ENCODE measurements around the gene CLK3. TPM values are rescaled to one million over a fixed set of nuclear protein-coding genes. Genes with fewer than 3 reads are reported as not detected.
"Not testable (repeated sequence)": the region's sequence is repeated elsewhere in the genome, so short reads cannot be mapped to it uniquely, and the experiment has no call there.

The CLK3 gene
- polyA plus RNA-seq, 4 donors, result 47.8 to 84.5 (median 67.0) TPM

DNA sequence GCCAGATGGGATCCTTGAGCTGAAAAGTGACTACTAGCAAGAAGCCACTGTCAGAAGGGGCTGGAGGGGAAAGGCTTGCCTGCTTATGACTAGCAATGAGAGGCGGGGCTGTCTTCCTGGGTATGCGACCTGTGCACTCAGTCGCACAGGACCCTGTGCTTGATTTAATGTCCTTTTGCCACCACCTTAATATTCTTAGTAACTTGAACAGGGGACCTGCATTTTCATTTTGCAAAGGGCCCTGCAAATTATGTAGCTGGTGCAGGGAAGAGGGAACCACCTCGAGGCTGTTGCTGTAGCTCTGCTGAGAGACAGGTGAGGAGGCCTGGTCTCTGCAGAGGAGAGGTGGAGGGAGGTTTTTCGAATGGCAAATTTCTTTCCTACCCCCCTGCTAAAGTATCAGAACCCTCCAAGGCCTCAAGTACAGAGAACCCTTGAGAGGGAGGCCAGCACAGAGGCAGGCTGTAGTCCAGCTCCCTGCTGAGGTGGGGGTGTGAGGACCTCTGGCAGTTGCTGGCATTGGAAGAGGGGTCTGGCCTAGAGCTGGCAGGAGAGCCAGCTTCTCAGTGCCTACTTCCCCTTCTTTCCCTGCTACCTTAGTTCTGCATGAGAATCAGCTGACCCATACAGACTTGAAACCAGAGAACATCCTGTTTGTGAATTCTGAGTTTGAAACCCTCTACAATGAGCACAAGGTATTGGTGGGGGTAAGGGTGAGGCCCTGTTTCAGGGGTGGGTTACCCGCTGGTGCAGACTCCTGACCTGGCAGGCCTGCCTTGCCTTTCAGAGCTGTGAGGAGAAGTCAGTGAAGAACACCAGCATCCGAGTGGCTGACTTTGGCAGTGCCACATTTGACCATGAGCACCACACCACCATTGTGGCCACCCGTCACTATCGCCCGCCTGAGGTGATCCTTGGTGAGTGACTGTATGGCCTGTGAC is 11.4 kb downstream of the CLK3 start:
- FAIRE-seq (no peak), DNase-seq (no peak)
- Histone ChIP-seq H3K27me3 (ENCODE audit: control insufficient read depth in 3 of 3, insufficient read depth in 3 of 3, low read length in 3 of 3) (no peaks in the 10 kb centered on the region), H3K36me3 (ENCODE audit: control insufficient read depth in 3 of 3, insufficient read depth in 2 of 3, low read depth in 1 of 3, low read length in 3 of 3) (peaks cover 34 to 100% (median 40%) of the 10 kb centered on the region in 3 donors), H3K4me3 (ENCODE audit: low read depth in 1 of 3, low read length in 3 of 3) (no peak overlapping the region), H3K9me3 (ENCODE audit: control insufficient read depth in 2 of 2, insufficient read depth in 1 of 2, low read depth in 1 of 2, low read length in 1 of 2) (no peaks in the 10 kb centered on the region), H3K27ac (ENCODE audit: low read depth in 1 of 3, low read length in 2 of 3) (no peak overlapping the region), H3K4me1 (ENCODE audit: control insufficient read depth in 3 of 3, insufficient read depth in 2 of 3, low read depth in 1 of 3, low read length in 2 of 3) (no peaks in the 10 kb centered on the region)
- WGBS, 3 donors, result 83 to 91% (median 84%) methylated on average over 10 of the region's 10 CpGs

GRCh38 chr15:74627766-74628165 is 12.1 kb downstream of the CLK3 start:
- no peak for DNase-seq
- H3K9me3 ChIP-seq (ENCODE audit: control insufficient read depth in 2 of 2, insufficient read depth in 1 of 2, low read depth in 1 of 2, low read length in 1 of 2), result no peaks in the 10 kb centered on the region
- H3K4me1 ChIP-seq (ENCODE audit: control insufficient read depth in 3 of 3, insufficient read depth in 2 of 3, low read depth in 1 of 3, low read length in 2 of 3), result no peaks in the 10 kb centered on the region
- 77 to 86% (median 84%) methylated on average over 5 of the region's 5 CpGs for WGBS, 3 donors
- H3K27ac ChIP-seq (ENCODE audit: low read depth in 1 of 3, low read length in 2 of 3), result no peak overlapping the region
- no peak for FAIRE-seq
- peaks cover 30 to 100% (median 40%) of the 10 kb centered on the region in 3 donors for H3K36me3 ChIP-seq (ENCODE audit: control insufficient read depth in 3 of 3, insufficient read depth in 2 of 3, low read depth in 1 of 3, low read length in 3 of 3)
- H3K4me3 ChIP-seq (ENCODE audit: low read depth in 1 of 3, low read length in 3 of 3), result no peak overlapping the region
- no peaks in the 10 kb centered on the region for H3K27me3 ChIP-seq (ENCODE audit: control insufficient read depth in 3 of 3, insufficient read depth in 3 of 3, low read length in 3 of 3)

- no peak for DNase-seq
- Histone ChIP-seq H3K4me1 (ENCODE audit: control insufficient read depth in 3 of 3, insufficient read depth in 2 of 3, low read depth in 1 of 3, low read length in 2 of 3) (no peaks in the 10 kb centered on the region), H3K4me3 (ENCODE audit: low read depth in 1 of 3, low read length in 3 of 3) (no peak overlapping the region), H3K9me3 (ENCODE audit: control insufficient read depth in 2 of 2, insufficient read depth in 1 of 2, low read depth in 1 of 2, low read length in 1 of 2) (no peaks in the 10 kb centered on the region), H3K27ac (ENCODE audit: low read depth in 1 of 3, low read length in 2 of 3) (no peak overlapping the region), H3K36me3 (ENCODE audit: control insufficient read depth in 3 of 3, insufficient read depth in 2 of 3, low read depth in 1 of 3, low read length in 3 of 3) (peaks cover 28 to 100% (median 38%) of the 10 kb centered on the region in 3 donors), H3K27me3 (ENCODE audit: control insufficient read depth in 3 of 3, insufficient read depth in 3 of 3, low read length in 3 of 3) (no peaks in the 10 kb centered on the region)
- 55 to 81% (median 72%) methylated on average over 3 of the region's 3 CpGs for WGBS, 3 donors
- FAIRE-seq, result no peak
Observed at GRCh38 chr15:74628199-74628598, 12.6 kb downstream of the CLK3 start.

DNA sequence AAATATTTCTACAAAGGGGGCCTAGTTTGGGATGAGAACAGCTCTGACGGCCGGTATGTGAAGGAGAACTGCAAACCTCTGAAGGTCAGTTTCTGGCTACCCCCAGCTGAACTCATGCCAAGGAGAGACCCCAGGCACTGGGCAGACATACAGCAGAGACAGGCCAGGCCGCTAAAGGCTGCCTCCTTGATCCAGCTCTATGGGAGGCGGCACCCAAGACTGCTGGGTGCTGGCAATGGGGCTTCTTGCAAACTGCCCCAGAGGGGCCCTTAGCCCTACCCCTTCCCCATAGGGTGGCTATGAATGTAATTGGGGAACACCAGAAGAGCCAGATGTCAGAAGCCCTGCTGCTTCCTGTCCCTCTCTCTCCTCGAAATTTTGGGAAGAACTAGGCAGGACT is 13.3 kb downstream of the CLK3 start:
- no peak for FAIRE-seq
- no peak overlapping the region for H3K27ac ChIP-seq (ENCODE audit: low read depth in 1 of 3, low read length in 2 of 3)

DNA sequence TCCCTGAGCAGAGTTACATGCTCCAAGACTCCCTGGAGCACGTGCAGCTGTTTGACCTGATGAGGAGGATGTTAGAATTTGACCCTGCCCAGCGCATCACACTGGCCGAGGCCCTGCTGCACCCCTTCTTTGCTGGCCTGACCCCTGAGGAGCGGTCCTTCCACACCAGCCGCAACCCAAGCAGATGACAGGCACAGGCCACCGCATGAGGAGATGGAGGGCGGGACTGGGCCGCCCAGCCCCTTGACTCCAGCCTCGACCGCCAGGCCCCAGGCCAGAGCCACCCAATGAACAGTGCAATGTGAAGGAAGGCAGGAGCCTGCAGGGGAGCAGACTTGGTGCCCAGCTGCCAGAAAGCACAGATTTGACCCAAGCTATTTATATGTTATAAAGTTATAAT is 14.1 kb downstream of the CLK3 start:
- H3K4me3 ChIP-seq (ENCODE audit: low read depth in 1 of 3, low read length in 3 of 3); H3K27ac ChIP-seq (ENCODE audit: low read depth in 1 of 3, low read length in 2 of 3); FAIRE-seq; DNase-seq; H3K27me3 ChIP-seq (ENCODE audit: control insufficient read depth in 3 of 3, insufficient read depth in 3 of 3, low read length in 3 of 3); H3K9me3 ChIP-seq (ENCODE audit: control insufficient read depth in 2 of 2, insufficient read depth in 1 of 2, low read depth in 1 of 2, low read length in 1 of 2); H3K4me1 ChIP-seq (ENCODE audit: control insufficient read depth in 3 of 3, insufficient read depth in 2 of 3, low read depth in 1 of 3, low read length in 2 of 3): not testable (repeated sequence)
- H3K36me3 ChIP-seq (ENCODE audit: control insufficient read depth in 3 of 3, insufficient read depth in 2 of 3, low read depth in 1 of 3, low read length in 3 of 3), result peaks cover 31 to 93% (median 34%) of the 10 kb centered on the region in 3 donors
- 83 to 85% (median 84%) methylated on average over 5 to 10 of the region's 10 CpGs for WGBS, 3 donors

More for the DNA sequence above, 13.3 kb downstream of the CLK3 start:
- H3K27me3 ChIP-seq (ENCODE audit: control insufficient read depth in 3 of 3, insufficient read depth in 3 of 3, low read length in 3 of 3), result no peaks in the 10 kb centered on the region
- peaks cover 29 to 98% (median 37%) of the 10 kb centered on the region in 3 donors for H3K36me3 ChIP-seq (ENCODE audit: control insufficient read depth in 3 of 3, insufficient read depth in 2 of 3, low read depth in 1 of 3, low read length in 3 of 3)
- WGBS, 3 donors, result 65 to 81% (median 79%) methylated on average over 5 of the region's 5 CpGs
- H3K9me3 ChIP-seq (ENCODE audit: control insufficient read depth in 2 of 2, insufficient read depth in 1 of 2, low read depth in 1 of 2, low read length in 1 of 2), result no peaks in the 10 kb centered on the region
- H3K4me1 ChIP-seq (ENCODE audit: control insufficient read depth in 3 of 3, insufficient read depth in 2 of 3, low read depth in 1 of 3, low read length in 2 of 3), result no peaks in the 10 kb centered on the region
- H3K4me3 ChIP-seq (ENCODE audit: low read depth in 1 of 3, low read length in 3 of 3), result no peak overlapping the region
- DNase-seq, result no peak

DNA sequence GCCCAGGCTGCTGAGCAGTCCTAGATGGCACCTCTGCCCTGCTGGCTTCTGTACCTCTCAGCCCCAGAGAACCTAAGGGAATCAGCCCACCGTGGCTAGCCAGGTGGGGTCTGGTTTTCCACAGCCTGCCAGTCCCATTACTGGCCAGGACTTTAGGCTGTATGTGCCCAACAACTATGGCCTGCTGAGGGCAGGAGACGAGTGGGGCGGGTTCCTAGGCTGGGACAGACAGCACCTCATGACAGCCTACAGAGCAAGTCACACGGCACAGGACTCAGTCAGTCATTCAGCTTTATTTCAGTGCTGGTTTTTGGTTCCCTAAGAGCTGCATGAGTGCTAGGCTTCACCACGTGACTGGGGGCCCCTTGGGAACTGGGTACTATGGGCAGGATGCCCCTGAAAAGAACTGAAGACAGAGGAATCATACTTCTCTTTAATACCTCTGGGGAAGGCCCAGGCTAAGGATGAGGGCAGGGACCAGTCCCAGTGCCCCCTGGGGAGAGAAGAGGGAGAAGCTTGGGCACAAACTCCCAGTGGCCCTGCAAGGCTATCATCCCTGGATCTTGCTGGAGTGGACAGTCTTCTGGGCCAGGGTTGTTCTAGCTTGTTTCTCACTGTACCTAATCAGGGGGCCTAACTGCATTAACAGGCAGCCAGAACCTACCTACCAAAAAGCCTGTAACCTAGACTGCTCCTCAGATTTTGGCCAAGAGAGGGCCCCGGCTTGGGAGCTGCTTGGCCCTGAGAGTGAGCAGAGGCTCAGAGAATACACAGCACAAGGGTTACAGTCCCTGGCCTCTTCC is 14.8 kb downstream of the CLK3 start:
- H3K4me3 ChIP-seq (ENCODE audit: low read depth in 1 of 3, low read length in 3 of 3), result no peak overlapping the region
- DNase-seq (no peak), FAIRE-seq (no peak)
- WGBS, 3 donors, result 79 to 86% (median 79%) methylated on average over 6 of the region's 6 CpGs
- no peaks in the 10 kb centered on the region for H3K27me3 ChIP-seq (ENCODE audit: control insufficient read depth in 3 of 3, insufficient read depth in 3 of 3, low read length in 3 of 3)
- H3K9me3 ChIP-seq (ENCODE audit: control insufficient read depth in 2 of 2, insufficient read depth in 1 of 2, low read depth in 1 of 2, low read length in 1 of 2), result no peaks in the 10 kb centered on the region
- peaks cover 27 to 90% (median 28%) of the 10 kb centered on the region in 3 donors for H3K36me3 ChIP-seq (ENCODE audit: control insufficient read depth in 3 of 3, insufficient read depth in 2 of 3, low read depth in 1 of 3, low read length in 3 of 3)
- no peak overlapping the region for H3K27ac ChIP-seq (ENCODE audit: low read depth in 1 of 3, low read length in 2 of 3)
- H3K4me1 ChIP-seq (ENCODE audit: control insufficient read depth in 3 of 3, insufficient read depth in 2 of 3, low read depth in 1 of 3, low read length in 2 of 3), result peaks cover 0 to 2% (median 0%) of the 10 kb centered on the region in 3 donors

GRCh38 chr15:74631087-74631385 is 15.4 kb downstream of the CLK3 start:
- Histone ChIP-seq H3K27me3 (ENCODE audit: control insufficient read depth in 3 of 3, insufficient read depth in 3 of 3, low read length in 3 of 3) (no peaks in the 10 kb centered on the region), H3K27ac (ENCODE audit: low read depth in 1 of 3, low read length in 2 of 3) (no peak overlapping the region), H3K9me3 (ENCODE audit: control insufficient read depth in 2 of 2, insufficient read depth in 1 of 2, low read depth in 1 of 2, low read length in 1 of 2) (no peaks in the 10 kb centered on the region), H3K36me3 (ENCODE audit: control insufficient read depth in 3 of 3, insufficient read depth in 2 of 3, low read depth in 1 of 3, low read length in 3 of 3) (peaks cover 24 to 89% (median 24%) of the 10 kb centered on the region in 3 donors), H3K4me3 (ENCODE audit: low read depth in 1 of 3, low read length in 3 of 3) (no peak overlapping the region), H3K4me1 (ENCODE audit: control insufficient read depth in 3 of 3, insufficient read depth in 2 of 3, low read depth in 1 of 3, low read length in 2 of 3) (peaks cover 0 to 2% (median 0%) of the 10 kb centered on the region in 3 donors)
- WGBS, 3 donors, result 68 to 76% (median 70%) methylated on average over 3 of the region's 3 CpGs
- FAIRE-seq, result no peak
- no peak for DNase-seq

GRCh38 chr15:74631408-74631807 is 15.8 kb downstream of the CLK3 start:
- FAIRE-seq (no peak), DNase-seq (no peak)
- 25 to 39% (median 30%) methylated on average over 3 of the region's 3 CpGs for WGBS, 3 donors

More at GRCh38 chr15:74631408-74631807, 15.8 kb downstream of the CLK3 start:
- Histone ChIP-seq H3K9me3 (ENCODE audit: control insufficient read depth in 2 of 2, insufficient read depth in 1 of 2, low read depth in 1 of 2, low read length in 1 of 2) (no peaks in the 10 kb centered on the region), H3K27ac (ENCODE audit: low read depth in 1 of 3, low read length in 2 of 3) (no peak overlapping the region), H3K4me3 (ENCODE audit: low read depth in 1 of 3, low read length in 3 of 3) (no peak overlapping the region), H3K27me3 (ENCODE audit: control insufficient read depth in 3 of 3, insufficient read depth in 3 of 3, low read length in 3 of 3) (no peaks in the 10 kb centered on the region), H3K4me1 (ENCODE audit: control insufficient read depth in 3 of 3, insufficient read depth in 2 of 3, low read depth in 1 of 3, low read length in 2 of 3) (peaks cover 0 to 2% (median 0%) of the 10 kb centered on the region in 3 donors), H3K36me3 (ENCODE audit: control insufficient read depth in 3 of 3, insufficient read depth in 2 of 3, low read depth in 1 of 3, low read length in 3 of 3) (peaks cover 23 to 89% (median 28%) of the 10 kb centered on the region in 3 donors)

All from small intestine (tissue), 7 donors.